T-helper 2 cell treated with Interferon-gamma antibody and Interleukin-4, amounts not matched to agents 5 μg/mL and 100 μg/mL, for 36 hours (primary cell): ENCODE results near the gene MROH7.
"Not testable (repeated sequence)": the region's sequence is repeated elsewhere in the genome, so short reads cannot be mapped to it uniquely, and the experiment has no call there.

ENCODE experiments used
- DNase-seq: peaks from one replicate; pipeline ENCODE4 v3.0.0; 2021; ENCODE audit warnings: low spot score
- H3K27ac Mint-ChIP-seq: one replicate; pipeline ENCODE4 v1.8.0; 2021; ENCODE audit warnings: mild to moderate bottlenecking, mixed read lengths
- H3K27me3 Mint-ChIP-seq: one replicate; pipeline ENCODE4 v1.8.0; 2021; ENCODE audit warnings: low read depth, mixed read lengths
- H3K36me3 Mint-ChIP-seq: one replicate; pipeline ENCODE4 v1.8.0; 2021; ENCODE audit warnings: low read depth, mixed read lengths
- H3K4me1 Mint-ChIP-seq: one replicate; pipeline ENCODE4 v1.8.0; 2021; ENCODE audit warnings: low read depth, mixed read lengths
- H3K4me3 Mint-ChIP-seq: one replicate; pipeline ENCODE4 v1.8.0; 2022; ENCODE audit warnings: mild to moderate bottlenecking, moderate library complexity, mixed read lengths
- H3K9me3 Mint-ChIP-seq: one replicate; pipeline ENCODE4 v1.8.0; 2021; ENCODE audit warnings: mixed read lengths

MROH7 gene

DNA sequence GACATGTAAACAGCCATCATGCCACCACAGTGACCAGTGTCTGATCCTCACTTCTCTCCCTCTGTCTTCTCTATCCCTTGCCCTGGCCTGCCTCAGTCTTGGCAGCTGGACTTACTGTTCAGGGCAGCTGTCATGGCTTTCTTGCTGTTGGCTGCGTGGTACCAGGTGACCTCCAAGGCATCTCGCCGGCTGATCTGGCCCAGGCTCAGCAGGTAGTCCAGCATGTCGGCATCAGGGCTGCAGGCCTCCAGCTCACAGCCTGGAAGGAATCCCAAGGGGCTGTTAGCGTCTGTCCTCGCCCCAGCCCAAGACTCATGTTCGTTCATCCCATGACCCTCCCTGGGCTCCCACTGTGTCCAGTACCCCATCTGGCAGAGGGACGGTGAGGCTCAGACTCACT, 21.8 kb upstream of the MROH7 start:
- no peaks in the 10 kb centered on the region for H3K27me3 Mint-ChIP-seq
- no peak overlapping the region for H3K4me3 Mint-ChIP-seq
- no peaks in the 10 kb centered on the region for H3K36me3 Mint-ChIP-seq
- H3K27ac Mint-ChIP-seq = no peak overlapping the region
- no peak for DNase-seq
- no peaks in the 10 kb centered on the region for H3K4me1 Mint-ChIP-seq
- H3K9me3 Mint-ChIP-seq = no peaks in the 10 kb centered on the region

DNA sequence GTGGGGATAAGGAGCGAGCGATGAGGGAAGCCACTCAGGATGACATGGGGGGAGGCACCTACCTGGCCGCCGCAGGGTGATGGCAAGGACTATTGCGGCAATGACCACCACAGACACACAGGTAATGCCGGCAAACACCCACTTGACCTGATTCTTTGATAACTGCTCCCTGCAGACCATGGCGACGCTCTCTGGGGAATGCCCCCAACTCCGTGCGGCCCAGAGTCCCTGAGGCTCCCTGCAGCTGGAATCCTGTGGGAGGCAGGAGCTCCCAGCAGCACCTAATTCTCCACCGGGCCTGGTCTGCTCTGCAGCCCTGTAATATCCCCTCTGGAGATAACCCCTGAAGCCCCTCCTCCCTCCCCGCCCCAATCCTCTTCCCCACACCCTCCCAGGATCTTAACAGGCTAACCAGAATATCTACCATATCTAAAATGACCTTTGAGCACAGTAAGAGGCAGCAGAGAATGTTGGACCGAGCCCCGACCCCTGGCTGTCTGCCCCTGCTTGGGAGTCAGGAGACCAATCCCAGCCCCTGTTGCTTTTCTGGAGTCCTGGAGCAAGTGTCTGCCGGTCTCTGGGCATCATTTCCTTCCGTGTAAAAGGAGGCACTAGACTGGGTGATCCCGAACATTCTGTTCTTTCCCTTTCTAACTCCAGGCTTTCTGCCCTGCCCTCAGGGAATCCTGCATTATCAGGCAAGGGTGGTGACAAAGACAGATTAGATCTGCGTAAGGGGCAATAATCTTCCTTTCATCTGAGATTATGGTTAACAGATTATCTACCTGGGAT, 18.2 kb upstream of the MROH7 start, which contains the start of gene FAM151A:
FAM151A (minus strand) TSS at position 310 of the 792 bp plus-strand sequence; CDS start at position 180, 130 bp downstream.
- no peaks in the 10 kb centered on the region for H3K36me3 Mint-ChIP-seq
- H3K9me3 Mint-ChIP-seq = no peaks in the 10 kb centered on the region
- no peak for DNase-seq
- no peak within 1 kb of the TSS for H3K4me3 Mint-ChIP-seq
- no peaks in the 10 kb centered on the region for H3K4me1 Mint-ChIP-seq
- no peaks in the 10 kb centered on the region for H3K27me3 Mint-ChIP-seq
- H3K27ac Mint-ChIP-seq = no peak within 1 kb of the TSS

DNA sequence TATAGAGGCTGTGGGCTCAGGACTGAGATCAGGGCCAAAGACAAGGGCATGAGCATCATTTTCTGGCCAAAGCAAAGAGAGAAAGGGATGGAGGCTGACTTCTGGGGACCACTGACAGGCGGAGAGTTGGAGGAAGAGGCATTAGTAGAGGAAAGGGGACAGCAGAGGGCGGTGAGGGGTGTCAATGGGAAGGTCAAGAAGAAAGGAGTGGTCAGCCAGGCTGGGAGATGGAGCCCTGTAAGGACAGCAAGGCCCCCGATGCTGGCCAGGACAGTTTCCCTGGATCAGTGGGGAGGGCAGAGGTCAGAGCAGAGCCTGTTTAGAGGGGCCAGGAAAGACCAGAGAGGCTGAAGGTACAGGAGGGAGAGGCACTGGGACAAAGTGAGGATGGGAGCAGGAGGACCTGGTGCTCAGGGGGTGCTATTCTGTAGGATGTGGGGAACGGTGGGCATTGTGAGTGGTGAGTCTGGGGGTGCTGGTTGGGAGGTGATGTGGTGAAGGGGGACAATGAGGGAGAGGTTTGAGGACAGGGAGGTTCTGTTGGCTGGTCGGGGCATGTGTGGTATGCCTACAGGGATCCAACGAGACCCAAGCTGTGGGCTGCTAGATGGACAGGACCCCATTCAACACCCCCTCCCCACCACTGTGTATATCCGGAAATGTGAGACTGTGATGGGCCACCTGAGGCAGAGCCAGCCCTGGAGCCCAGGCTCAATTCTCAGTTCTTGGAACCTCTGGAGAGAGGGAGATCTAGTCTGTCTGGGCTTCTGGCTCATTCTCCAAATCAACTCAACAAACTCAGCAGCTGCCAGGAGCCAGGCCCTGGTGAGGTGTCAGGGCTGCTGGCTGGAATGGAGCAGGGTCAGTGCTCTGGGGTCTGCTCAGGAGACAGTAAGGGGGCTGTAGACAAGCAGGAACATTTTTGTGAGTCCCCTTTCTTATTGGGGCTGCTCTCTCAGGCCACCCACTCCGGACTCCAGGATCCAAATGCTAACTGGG, 16.8 kb upstream of the MROH7 start:
- Mint-ChIP-seq H3K27me3 (no peaks in the 10 kb centered on the region), H3K27ac (no peak overlapping the region), H3K4me1 (no peaks in the 10 kb centered on the region), H3K4me3 (no peak overlapping the region), H3K9me3 (no peaks in the 10 kb centered on the region), H3K36me3 (no peaks in the 10 kb centered on the region)
- DNase-seq = no peak

DNA sequence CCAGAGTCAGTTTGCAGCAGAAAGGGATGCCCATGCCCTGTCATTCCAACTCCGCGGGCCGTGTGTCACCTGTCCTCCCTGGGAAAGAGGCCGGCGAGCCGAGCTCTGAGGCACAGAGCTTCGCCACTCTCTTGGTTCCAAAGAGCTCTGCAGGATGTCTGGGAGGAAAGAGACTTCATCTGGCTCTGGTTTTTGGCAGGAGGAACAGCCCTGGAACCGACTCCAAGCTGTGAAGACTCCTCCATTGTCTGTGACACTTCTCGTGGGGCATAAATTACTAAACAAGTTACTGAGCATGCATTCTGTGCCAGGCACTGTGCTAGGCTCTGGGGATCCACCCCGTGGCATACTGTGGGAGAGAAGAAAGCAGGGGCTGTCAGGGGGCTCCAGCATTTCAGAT, 14.4 kb upstream of the MROH7 start:
- Mint-ChIP-seq H3K27me3 (peaks cover under 1% of the 10 kb centered on the region), H3K4me1 (no peaks in the 10 kb centered on the region), H3K9me3 (no peaks in the 10 kb centered on the region)

DNA sequence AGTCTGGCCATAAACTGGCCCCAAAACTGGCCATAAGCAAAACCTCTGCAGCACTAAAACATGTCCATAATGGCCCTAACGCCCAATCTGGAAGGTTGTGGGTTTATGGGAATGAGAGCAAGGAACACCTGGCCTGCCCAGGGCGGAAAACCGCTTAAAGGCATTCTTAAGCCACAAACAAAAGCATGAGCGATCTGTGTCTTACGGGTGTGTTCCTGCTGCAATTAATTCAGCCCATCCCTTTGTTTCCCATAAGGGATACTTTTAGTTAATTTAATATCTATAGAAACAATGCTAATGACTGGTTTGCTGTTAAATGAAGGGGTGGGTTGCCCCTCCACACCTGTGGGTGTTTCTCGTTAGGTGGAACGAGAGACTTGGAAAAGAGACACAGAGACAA, 5.8 kb upstream of the MROH7 start:
- H3K27ac Mint-ChIP-seq, H3K9me3 Mint-ChIP-seq, H3K4me1 Mint-ChIP-seq, DNase-seq, H3K4me3 Mint-ChIP-seq, H3K36me3 Mint-ChIP-seq: not testable (repeated sequence)
- peaks cover 16% of the 10 kb centered on the region for H3K27me3 Mint-ChIP-seq

More for the DNA sequence above, 14.4 kb upstream of the MROH7 start:
- no peak overlapping the region for H3K4me3 Mint-ChIP-seq
- H3K36me3 Mint-ChIP-seq = no peaks in the 10 kb centered on the region
- no peak for DNase-seq
- H3K27ac Mint-ChIP-seq = no peak overlapping the region

DNA sequence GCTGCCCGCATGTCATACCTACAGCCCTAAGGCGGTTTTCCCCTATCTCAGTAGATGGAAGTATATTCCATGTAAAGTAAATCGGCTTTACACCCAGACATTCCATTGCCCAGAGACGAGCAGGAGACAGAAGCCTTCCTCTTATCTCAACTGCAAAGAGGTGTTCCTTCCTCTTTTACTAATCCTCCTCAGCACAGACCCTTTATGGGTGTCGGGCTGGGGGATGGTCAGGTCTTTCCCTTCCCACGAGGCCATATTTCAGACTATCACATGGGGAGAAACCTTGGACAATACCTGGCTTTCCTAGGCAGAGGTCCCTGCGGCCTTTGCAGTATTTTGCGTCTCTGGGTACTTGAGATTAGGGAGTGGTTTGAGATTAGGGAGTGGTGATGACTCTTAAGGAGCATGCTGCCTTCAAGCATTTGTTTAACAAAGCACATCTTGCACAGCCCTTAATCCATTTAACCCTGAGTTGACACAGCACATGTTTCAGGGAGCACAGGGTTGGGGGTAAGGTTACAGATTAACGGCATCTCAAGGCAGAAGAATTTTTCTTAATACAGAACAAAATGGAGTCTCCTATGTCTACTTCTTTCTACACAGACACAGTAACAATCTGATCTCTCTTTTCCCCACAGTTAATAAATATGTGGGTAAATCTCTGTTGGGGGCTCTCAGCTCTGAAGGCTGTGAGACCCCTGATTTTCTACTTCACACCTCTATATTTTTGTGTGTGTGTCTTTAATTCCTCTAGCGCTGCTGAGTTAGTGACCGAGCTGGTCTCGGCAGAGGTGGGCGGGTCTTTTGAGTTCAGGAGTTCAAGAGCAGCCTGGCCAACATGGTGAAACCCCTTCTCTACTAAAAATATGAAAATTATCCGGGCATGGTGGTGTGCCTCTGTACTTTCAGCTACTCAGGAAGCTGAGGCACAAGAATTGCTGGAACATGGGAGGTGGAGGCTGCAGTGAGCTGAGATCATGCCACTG, 4.8 kb upstream of the MROH7 start:
- peaks cover 16% of the 10 kb centered on the region for H3K27me3 Mint-ChIP-seq
- not testable (repeated sequence) for H3K4me3 Mint-ChIP-seq, DNase-seq, H3K36me3 Mint-ChIP-seq, H3K4me1 Mint-ChIP-seq, H3K9me3 Mint-ChIP-seq, H3K27ac Mint-ChIP-seq

DNA sequence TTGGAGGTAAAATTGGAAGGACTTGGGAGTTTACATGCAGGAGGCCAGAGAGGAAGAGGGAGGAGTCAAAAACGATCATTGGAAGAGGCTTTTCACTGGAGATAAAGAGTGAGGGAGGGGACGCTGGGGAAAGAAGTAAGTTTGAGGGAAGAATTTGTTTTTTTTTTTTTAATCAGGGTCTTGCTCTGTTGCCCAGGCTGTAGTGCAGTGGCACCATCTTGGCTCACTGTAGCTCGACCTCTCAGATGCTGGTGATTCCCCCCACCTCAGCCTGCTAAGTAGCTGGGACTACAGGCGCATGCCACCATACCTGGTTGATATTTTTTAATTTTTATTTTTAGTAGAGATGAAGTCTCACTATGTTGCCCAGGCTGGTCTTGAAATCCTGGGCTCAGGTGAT, 1.2 kb upstream of the MROH7 start:
- no peak for DNase-seq
- Mint-ChIP-seq H3K9me3 (peaks cover 6% of the 10 kb centered on the region), H3K4me1 (no peaks in the 10 kb centered on the region), H3K27ac (no peak overlapping the region), H3K27me3 (peaks cover 9% of the 10 kb centered on the region), H3K36me3 (no peaks in the 10 kb centered on the region), H3K4me3 (no peak overlapping the region)

GRCh38 chr1:54643736-54644135, 2.1 kb downstream of the MROH7 start:
- H3K36me3 Mint-ChIP-seq = no peaks in the 10 kb centered on the region
- DNase-seq = no peak

GRCh38 chr1:54645806-54646676, 4.5 kb downstream of the MROH7 start:
- DNase-seq = no peak
- no peaks in the 10 kb centered on the region for H3K4me1 Mint-ChIP-seq
- peaks cover 6% of the 10 kb centered on the region for H3K9me3 Mint-ChIP-seq
- no peak overlapping the region for H3K27ac Mint-ChIP-seq
- H3K36me3 Mint-ChIP-seq = no peaks in the 10 kb centered on the region
- no peaks in the 10 kb centered on the region for H3K27me3 Mint-ChIP-seq
- H3K4me3 Mint-ChIP-seq = no peak overlapping the region

More at GRCh38 chr1:54643736-54644135, 2.1 kb downstream of the MROH7 start:
- H3K27me3 Mint-ChIP-seq = peaks cover 5% of the 10 kb centered on the region
- H3K27ac Mint-ChIP-seq = no peak overlapping the region
- H3K4me1 Mint-ChIP-seq = no peaks in the 10 kb centered on the region
- H3K4me3 Mint-ChIP-seq = no peak overlapping the region
- H3K9me3 Mint-ChIP-seq = peaks cover 6% of the 10 kb centered on the region

GRCh38 chr1:54649130-54649898, 7.7 kb downstream of the MROH7 start:
- no peaks in the 10 kb centered on the region for H3K27me3 Mint-ChIP-seq
- no peak for DNase-seq
- H3K36me3 Mint-ChIP-seq = no peaks in the 10 kb centered on the region
- H3K27ac Mint-ChIP-seq = no peak overlapping the region
- no peaks in the 10 kb centered on the region for H3K9me3 Mint-ChIP-seq
- H3K4me3 Mint-ChIP-seq = no peak overlapping the region
- no peaks in the 10 kb centered on the region for H3K4me1 Mint-ChIP-seq

- no peak overlapping the region for H3K27ac Mint-ChIP-seq
- H3K27me3 Mint-ChIP-seq = no peaks in the 10 kb centered on the region
- no peaks in the 10 kb centered on the region for H3K36me3 Mint-ChIP-seq
- no peak overlapping the region for H3K4me3 Mint-ChIP-seq
- no peaks in the 10 kb centered on the region for H3K9me3 Mint-ChIP-seq
- no peaks in the 10 kb centered on the region for H3K4me1 Mint-ChIP-seq
- DNase-seq = no peak
These were observed 8.3 kb downstream of the MROH7 start for GRCh38 chr1:54649921-54650320.

DNA sequence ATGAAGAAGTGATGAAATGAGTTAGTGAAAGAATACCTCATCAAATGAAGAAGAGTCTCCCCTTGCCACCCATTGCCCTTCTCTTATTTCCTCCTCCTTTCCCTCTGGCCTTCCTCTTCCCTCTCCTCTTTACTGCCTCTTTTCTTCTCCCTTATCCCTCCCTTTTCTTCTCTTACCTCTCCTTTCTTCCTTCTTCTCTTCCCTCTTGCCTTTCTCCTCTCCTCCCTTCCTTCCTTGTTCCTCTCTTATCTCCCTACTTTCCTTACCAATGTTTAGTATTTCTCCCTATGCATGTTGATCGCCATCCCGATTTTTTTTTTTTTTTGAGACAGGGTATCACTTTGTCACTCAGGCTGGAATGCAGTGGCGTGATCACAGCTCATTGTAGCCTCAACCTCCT, 8.8 kb downstream of the MROH7 start:
- Mint-ChIP-seq H3K4me3 (no peak overlapping the region), H3K27me3 (no peaks in the 10 kb centered on the region), H3K27ac (no peak overlapping the region), H3K36me3 (no peaks in the 10 kb centered on the region), H3K9me3 (no peaks in the 10 kb centered on the region), H3K4me1 (no peaks in the 10 kb centered on the region)
- DNase-seq = no peak
